Measurements from ENCODE around the gene OR52E6. TPM values are rescaled to one million over a fixed set of nuclear protein-coding genes. Genes with fewer than 3 reads are reported as not detected.
A peak's percentile ranks its signal among the peaks of the same experiment; 100 is the strongest.

OR52E6 gene
- total and polyA plus RNA-seq, 2 of the 8 experiments (the other 6 are each of a cell fraction or from before 2014, with no cell fraction given): 0.14 TPM; not detected in 1

DNA sequence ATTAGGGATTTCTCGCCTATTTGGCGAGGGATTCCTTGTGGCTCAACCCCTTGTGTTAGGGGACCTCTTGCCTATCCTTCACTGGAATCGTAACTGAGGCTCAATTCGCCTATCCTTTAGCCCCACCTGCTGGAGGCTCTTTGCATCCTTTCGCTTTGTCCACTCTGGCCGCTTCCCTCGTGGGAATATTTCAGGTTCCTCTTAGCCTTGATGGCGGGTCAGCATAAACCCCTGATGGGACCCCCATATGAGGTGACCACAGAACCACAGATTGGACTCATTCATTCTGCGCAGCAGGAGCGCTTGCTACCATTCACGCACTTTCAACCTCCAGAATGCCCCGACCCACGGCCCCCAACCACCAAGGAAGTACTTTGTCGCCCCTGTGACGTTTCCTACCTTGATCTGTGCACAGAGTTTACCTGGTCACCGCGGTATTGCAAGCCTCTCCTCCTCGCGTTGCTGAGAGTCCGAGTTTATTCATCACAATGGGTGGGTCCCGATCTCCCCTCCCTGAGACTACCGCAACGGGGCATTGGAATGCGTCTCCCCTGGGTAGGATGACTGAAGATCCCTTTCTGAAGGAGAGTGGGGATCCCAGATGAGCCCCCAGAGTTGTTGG lies 33.1 kb downstream of the OR52E6 start, which contains the start of gene OR52N2:
OR52N2 (plus strand) TSS at position 425 of the 622 bp plus-strand sequence. CDS start 11,412 bp downstream, outside the sequence.
- peak within 1 kb of the TSS; percentile 75 to 83 for H3K4me2 ChIP-seq (ENCODE audit: insufficient read depth in 1 of 2, low read depth in 2 of 2, low read length in 2 of 2)
- 4% methylated on average over 24 of the region's 24 CpGs; no CpG with 5 or more reads in 1 of the 2 experiments for WGBS, 2 experiments (ENCODE audit: extremely low coverage in 1 of 2, insufficient coverage in 1 of 2, insufficient read length in 1 of 2, insufficient replicate concordance in 2 of 2, low coverage in 1 of 2, low lambda C conversion rate in 2 of 2, missing lambda C conversion rate in 1 of 2)
- no peaks in the 10 kb centered on the region for H4K20me1 ChIP-seq (replicated peaks in 1 of 2; ENCODE audit: control insufficient read depth in 1 of 2, insufficient read depth in 2 of 2, low read length in 2 of 2)
- FAIRE-seq (peak; percentile 97), DNase-seq (ENCODE audit: low read depth in 1 of 2, low spot score in 2 of 2) (peak in 1 of 2 experiments; percentile 85)
- no peak within 1 kb of the TSS for H3K23ac ChIP-seq (ENCODE audit: insufficient read length)
- no peaks in the 10 kb centered on the region for H3K27me3 ChIP-seq (replicated peaks in 1 of 4; ENCODE audit: control insufficient read depth in 3 of 4, extremely low read depth in 1 of 4, insufficient read depth in 3 of 4, low read length in 3 of 4)
- H3K9me3 ChIP-seq (ENCODE audit: insufficient read depth in 2 of 2, low read depth in 1 of 2, low read length in 1 of 2): no peaks in the 10 kb centered on the region
- H3K4me3 ChIP-seq (ENCODE audit: extremely low read depth in 1 of 4, insufficient read depth in 2 of 4, low read depth in 3 of 4, low read length in 4 of 4): peak within 1 kb of the TSS; percentile 53 to 76 (median 73); a peak in 7 of 8 replicates
- no peak within 1 kb of the TSS for H2AK5ac ChIP-seq (ENCODE audit: low read depth, low read length)
- H4K5ac ChIP-seq (ENCODE audit: insufficient read length, low read depth, low read length): no peak within 1 kb of the TSS
- H3K79me2 ChIP-seq (ENCODE audit: control insufficient read depth in 1 of 2, insufficient read depth in 2 of 2, low read length in 2 of 2): no peaks in the 10 kb centered on the region
- H3K79me1 ChIP-seq (ENCODE audit: low read depth, low read length): no peaks in the 10 kb centered on the region
- no peak within 1 kb of the TSS for H3K4ac ChIP-seq (replicated peaks; ENCODE audit: insufficient read length, low read depth, low read length)
- peak within 1 kb of the TSS; percentile 16; the same call in 1 of the 2 replicates for H4K8ac ChIP-seq (ENCODE audit: extremely low read depth, insufficient read depth, low read length)
- peaks cover 5% of the 10 kb centered on the region; the same call in 1 of the 2 replicates for H3K23me2 ChIP-seq (ENCODE audit: low read depth, low read length)
- no peak within 1 kb of the TSS for H3K56ac ChIP-seq (replicated peaks; ENCODE audit: insufficient read length, low read depth, low read length)
- H2BK15ac ChIP-seq (ENCODE audit: low read length): no peak within 1 kb of the TSS
- H2BK12ac ChIP-seq (ENCODE audit: low read depth, low read length): peak within 1 kb of the TSS; percentile 83; the same call in 1 of the 2 replicates
- H2AFZ ChIP-seq (ENCODE audit: low read length): peak within 1 kb of the TSS; percentile 98
- H3K36me3 ChIP-seq (ENCODE audit: control insufficient read depth in 2 of 4, insufficient read depth in 4 of 4, low read length in 3 of 4): no peaks in the 10 kb centered on the region
- H4K91ac ChIP-seq (replicated peaks; ENCODE audit: insufficient read length, low read length): no peak within 1 kb of the TSS
- H2BK20ac ChIP-seq (ENCODE audit: low read length): no peak within 1 kb of the TSS
- H3K9ac ChIP-seq (replicated peaks in 1 of 4; ENCODE audit: extremely low read depth in 1 of 4, low read depth in 3 of 4, low read length in 3 of 4): peak within 1 kb of the TSS in 3 of 4 experiments; percentile 54 to 64 (median 58); a peak in 6 of 7 replicates
- peaks cover 0 to 7% (median 1%) of the 10 kb centered on the region in 4 experiments; a peak in 2 of 7 replicates for H3K4me1 ChIP-seq (replicated peaks in 1 of 4; ENCODE audit: control insufficient read depth in 3 of 4, insufficient read depth in 4 of 4, low read length in 3 of 4)
- peak within 1 kb of the TSS; percentile 18; the same call in 1 of the 2 replicates for H2BK5ac ChIP-seq (ENCODE audit: low read depth, low read length)
- no peak within 1 kb of the TSS for H2BK120ac ChIP-seq (replicated peaks; ENCODE audit: low read depth, low read length)
- H3K27ac ChIP-seq (ENCODE audit: low read depth, low read length): no peak within 1 kb of the TSS
- no peak within 1 kb of the TSS for H3K14ac ChIP-seq (ENCODE audit: insufficient read length)
- ChIA-PET CTCF (ENCODE audit: partially characterized antibody) (interaction anchor here (0.7 to 1.7 kb wide), 7 partner anchors 13 to 342 kb away, joined by 3 to 7 read pairs (median 4); no protein-coding TSS in a partner anchor), POLR2A (ENCODE audit: partially characterized antibody) (no interaction called here)
- peak within 1 kb of the TSS; percentile 10; the same call in 1 of the 2 replicates for H3K18ac ChIP-seq (ENCODE audit: extremely low read depth, low read length)
- TF ChIP-seq KDM4A (IDR thresholded peaks at IDR 0.05; ENCODE audit: low read depth, low read length, severe bottlenecking) (peak; percentile 62), SP4 (IDR thresholded peaks at IDR 0.05; ENCODE audit: low read length) (no peak), HDAC2 (IDR thresholded peaks at IDR 0.05; ENCODE audit: borderline replicate concordance in 1 of 2, low read depth in 2 of 2, low read length in 2 of 2) (peak; percentile 71 to 74; a peak in 2 of 4 replicates), ATF3 (IDR thresholded peaks at IDR 0.05; ENCODE audit: insufficient read depth, low read depth, low read length) (no peak), KDM1A (IDR thresholded peaks at IDR 0.05; ENCODE audit: borderline replicate concordance, low read length) (no peak), SP1 (IDR thresholded peaks at IDR 0.05; ENCODE audit: low read depth, low read length) (no peak), TAF7 (optimal IDR thresholded peaks at IDR 0.05; ENCODE audit: borderline replicate concordance, low read depth, low read length) (peak; percentile 35)
- TF ChIP-seq, protein P1, sequence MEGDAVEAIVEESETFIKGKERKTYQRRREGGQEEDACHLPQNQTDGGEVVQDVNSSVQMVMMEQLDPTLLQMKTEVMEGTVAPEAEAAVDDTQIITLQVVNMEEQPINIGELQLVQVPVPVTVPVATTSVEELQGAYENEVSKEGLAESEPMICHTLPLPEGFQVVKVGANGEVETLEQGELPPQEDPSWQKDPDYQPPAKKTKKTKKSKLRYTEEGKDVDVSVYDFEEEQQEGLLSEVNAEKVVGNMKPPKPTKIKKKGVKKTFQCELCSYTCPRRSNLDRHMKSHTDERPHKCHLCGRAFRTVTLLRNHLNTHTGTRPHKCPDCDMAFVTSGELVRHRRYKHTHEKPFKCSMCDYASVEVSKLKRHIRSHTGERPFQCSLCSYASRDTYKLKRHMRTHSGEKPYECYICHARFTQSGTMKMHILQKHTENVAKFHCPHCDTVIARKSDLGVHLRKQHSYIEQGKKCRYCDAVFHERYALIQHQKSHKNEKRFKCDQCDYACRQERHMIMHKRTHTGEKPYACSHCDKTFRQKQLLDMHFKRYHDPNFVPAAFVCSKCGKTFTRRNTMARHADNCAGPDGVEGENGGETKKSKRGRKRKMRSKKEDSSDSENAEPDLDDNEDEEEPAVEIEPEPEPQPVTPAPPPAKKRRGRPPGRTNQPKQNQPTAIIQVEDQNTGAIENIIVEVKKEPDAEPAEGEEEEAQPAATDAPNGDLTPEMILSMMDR (IDR thresholded peaks at IDR 0.05; ENCODE audit: control extremely low read depth in 1 of 3, insufficient read depth in 1 of 3, low read depth in 1 of 3, low read length in 3 of 3): peak; percentile 71 to 93 (median 76)
